DOHH2 (cell line): ENCODE results near the gene NRXN3.

ENCODE experiments used
- H3F3A ChIP-seq: fragments of 200-600 bp; sonication (generic), shearing (Covaris generic); 2 replicates; pipeline ENCODE4 v1.6.0; 2016; ENCODE audit warnings: antibody characterized with exemption, mild to moderate bottlenecking; ENCODE audit not compliant: control insufficient read depth, insufficient read depth
- H3K27ac ChIP-seq: fragments of 200-600 bp; sonication (generic); 2 replicates; pipeline ENCODE4 v1.5.1; 2014; ENCODE audit warnings: low read depth, mild to moderate bottlenecking, low read length, moderate library complexity
- H3K27me3 ChIP-seq: fragments of 200-600 bp; sonication (generic); 2 replicates; pipeline ENCODE4 v1.6.1; 2014; ENCODE audit warnings: mild to moderate bottlenecking, low read length, mixed read lengths; ENCODE audit not compliant: control insufficient read depth
- H3K36me3 ChIP-seq: fragments of 200-600 bp; sonication (generic); 2 replicates; pipeline ENCODE4 v1.6.1; 2014; ENCODE audit warnings: mild to moderate bottlenecking, low read length, moderate library complexity, mixed read lengths; ENCODE audit not compliant: control insufficient read depth
- H3K4me1 ChIP-seq: fragments of 200-600 bp; sonication (generic); 2 replicates; pipeline ENCODE4 v1.6.1; 2014; ENCODE audit warnings: mild to moderate bottlenecking, low read length, mixed read lengths; ENCODE audit not compliant: control insufficient read depth
- H3K4me2 ChIP-seq: fragments of 200-600 bp; sonication (generic); 2 replicates; pipeline ENCODE4 v1.6.0; 2014; ENCODE audit warnings: mild to moderate bottlenecking, low read length, moderate library complexity
- H3K4me3 ChIP-seq: fragments of 200-600 bp; sonication (generic); 2 replicates; pipeline ENCODE4 v1.5.1; 2014; ENCODE audit warnings: mild to moderate bottlenecking, low read length, mixed read lengths
- H3K79me2 ChIP-seq: fragments of 200-600 bp; sonication (generic); 2 replicates; pipeline ENCODE4 v1.6.1; 2014; ENCODE audit warnings: mild to moderate bottlenecking, low read length, mixed read lengths; ENCODE audit not compliant: control insufficient read depth
- H3K9me2 ChIP-seq: fragments of 200-600 bp; sonication (generic); replicated peaks from 2 replicates; pipeline ENCODE4 v1.6.1; 2014; ENCODE audit warnings: mild to moderate bottlenecking, low read length, mixed read lengths; ENCODE audit not compliant: control insufficient read depth
- H3K9me3 ChIP-seq: fragments of 200-600 bp; sonication (generic); 2 replicates; pipeline ENCODE4 v1.6.1; 2014; ENCODE audit warnings: antibody characterized with exemption, low read length, mixed read lengths; ENCODE audit not compliant: control insufficient read depth, insufficient read depth
- H4K20me1 ChIP-seq: fragments of 200-600 bp; sonication (generic); 2 replicates; pipeline ENCODE4 v1.6.0; 2014; ENCODE audit warnings: low read depth, mild to moderate bottlenecking, antibody characterized with exemption, low read length, moderate library complexity; ENCODE audit not compliant: control insufficient read depth, insufficient read depth
- CTCF ChIP-seq: fragments of 200-600 bp; sonication (generic); IDR thresholded peaks from one replicate; pipeline ENCODE4 v1.5.1; 2014; ENCODE audit warnings: antibody characterized with exemption, mild to moderate bottlenecking, low read depth, low read length; ENCODE audit not compliant: poor library complexity, severe bottlenecking
- EZH2phosphoT487 ChIP-seq: fragments of 200-600 bp; sonication (generic); IDR thresholded peaks from 2 replicates; pipeline ENCODE4 v1.6.1; 2017; ENCODE audit warnings: borderline replicate concordance, mild to moderate bottlenecking, antibody characterized with exemption, low read length, moderate library complexity, mixed read lengths

Gene NRXN3

GRCh38 chr14:79413734-79414428, 1243.7 kb downstream of the NRXN3 start:
- Histone ChIP-seq H3K36me3 (no peaks in the 10 kb centered on the region), H3K27me3 (no peaks in the 10 kb centered on the region)

GRCh38 chr14:79415726-79416125, 1245.6 kb downstream of the NRXN3 start:
- Histone ChIP-seq H4K20me1 (no peaks in the 10 kb centered on the region), H3F3A (no peaks in the 10 kb centered on the region), H3K27ac (no peak overlapping the region), H3K4me1 (no peaks in the 10 kb centered on the region), H3K36me3 (no peaks in the 10 kb centered on the region), H3K9me3 (no peaks in the 10 kb centered on the region), H3K4me2 (no peak overlapping the region), H3K79me2 (no peaks in the 10 kb centered on the region), H3K4me3 (no peak overlapping the region), H3K9me2 (no peaks in the 10 kb centered on the region), H3K27me3 (no peaks in the 10 kb centered on the region)
- TF ChIP-seq CTCF (no peak), EZH2phosphoT487 (no peak)

More at GRCh38 chr14:79413734-79414428, 1243.7 kb downstream of the NRXN3 start:
- Histone ChIP-seq H3K9me3 (no peaks in the 10 kb centered on the region), H3K4me3 (no peak overlapping the region), H4K20me1 (no peaks in the 10 kb centered on the region), H3K4me1 (no peaks in the 10 kb centered on the region), H3K9me2 (no peaks in the 10 kb centered on the region), H3K27ac (no peak overlapping the region), H3K79me2 (no peaks in the 10 kb centered on the region), H3F3A (no peaks in the 10 kb centered on the region), H3K4me2 (no peak overlapping the region)
- TF ChIP-seq CTCF (no peak), EZH2phosphoT487 (no peak)

GRCh38 chr14:79417961-79418360, 1247.8 kb downstream of the NRXN3 start:
- Histone ChIP-seq H3F3A (no peaks in the 10 kb centered on the region), H4K20me1 (no peaks in the 10 kb centered on the region), H3K4me2 (no peak overlapping the region), H3K9me3 (no peaks in the 10 kb centered on the region), H3K27me3 (no peaks in the 10 kb centered on the region), H3K27ac (no peak overlapping the region), H3K36me3 (no peaks in the 10 kb centered on the region), H3K9me2 (no peaks in the 10 kb centered on the region), H3K4me1 (no peaks in the 10 kb centered on the region), H3K4me3 (no peak overlapping the region), H3K79me2 (no peaks in the 10 kb centered on the region)
- TF ChIP-seq EZH2phosphoT487 (no peak), CTCF (no peak)
